Mesangial cell (primary cell): ENCODE data around the gene C1QTNF8. TPM values are rescaled to one million over a fixed set of nuclear protein-coding genes. Genes with fewer than 3 reads are reported as not detected.

Source experiments
- total RNA-seq: library from RNA; depleted of rRNA; stranded (reverse); fragments of >200 nt; gene quantifications from 2 replicates; pipeline ENCODE4 v1.2.3, GENCODE V29; 2015

The C1QTNF8 gene
- total RNA-seq, result not detected in 2 replicates

GRCh38 chr16:1096169-1097082, at the start of gene C1QTNF8:
C1QTNF8 (minus strand) TSS chr16:1096244; CDS start chr16:1094922, 1,322 bp downstream.

GRCh38 chr16:1072526-1073261, 23.4 kb downstream of the C1QTNF8 start, which contains the start of gene SSTR5:
SSTR5 (plus strand) TSS chr16:1072747; CDS start chr16:1078869, 6,122 bp downstream.

Other genes with a start within 250 kb of the C1QTNF8 start
- gene LMF1, start 125.3 kb downstream of the C1QTNF8 start, total RNA-seq, result 6.5 and 31.8 TPM in 2 replicates
- 0.51 TPM in 1 of 2 replicates, not detected in the other for gene SOX8, start 114.5 kb downstream of the C1QTNF8 start, total RNA-seq
- not detected in 2 replicates for gene SSTR5, start 23.5 kb downstream of the C1QTNF8 start, total RNA-seq
- 3.7 and 36.5 TPM in 2 replicates for gene CACNA1H, start 56.9 kb upstream of the C1QTNF8 start, total RNA-seq
- not detected in 2 replicates for gene TPSG1, start 129.0 kb upstream of the C1QTNF8 start, total RNA-seq
- not detected in 2 replicates for gene TPSB2, start 133.9 kb upstream of the C1QTNF8 start, total RNA-seq
- gene TPSAB1, start 144.5 kb upstream of the C1QTNF8 start, total RNA-seq, result not detected in 2 replicates
- not detected in 2 replicates for gene TPSD1, start 159.8 kb upstream of the C1QTNF8 start, total RNA-seq
- gene UBE2I, start 213.4 kb upstream of the C1QTNF8 start, total RNA-seq, result 76.8 and 145 TPM in 2 replicates
- gene BAIAP3, start 237.4 kb upstream of the C1QTNF8 start, total RNA-seq, result 1.5 and 1.6 TPM in 2 replicates